Measurements from ENCODE around the gene GIMAP8.

Gene GIMAP8

DNA sequence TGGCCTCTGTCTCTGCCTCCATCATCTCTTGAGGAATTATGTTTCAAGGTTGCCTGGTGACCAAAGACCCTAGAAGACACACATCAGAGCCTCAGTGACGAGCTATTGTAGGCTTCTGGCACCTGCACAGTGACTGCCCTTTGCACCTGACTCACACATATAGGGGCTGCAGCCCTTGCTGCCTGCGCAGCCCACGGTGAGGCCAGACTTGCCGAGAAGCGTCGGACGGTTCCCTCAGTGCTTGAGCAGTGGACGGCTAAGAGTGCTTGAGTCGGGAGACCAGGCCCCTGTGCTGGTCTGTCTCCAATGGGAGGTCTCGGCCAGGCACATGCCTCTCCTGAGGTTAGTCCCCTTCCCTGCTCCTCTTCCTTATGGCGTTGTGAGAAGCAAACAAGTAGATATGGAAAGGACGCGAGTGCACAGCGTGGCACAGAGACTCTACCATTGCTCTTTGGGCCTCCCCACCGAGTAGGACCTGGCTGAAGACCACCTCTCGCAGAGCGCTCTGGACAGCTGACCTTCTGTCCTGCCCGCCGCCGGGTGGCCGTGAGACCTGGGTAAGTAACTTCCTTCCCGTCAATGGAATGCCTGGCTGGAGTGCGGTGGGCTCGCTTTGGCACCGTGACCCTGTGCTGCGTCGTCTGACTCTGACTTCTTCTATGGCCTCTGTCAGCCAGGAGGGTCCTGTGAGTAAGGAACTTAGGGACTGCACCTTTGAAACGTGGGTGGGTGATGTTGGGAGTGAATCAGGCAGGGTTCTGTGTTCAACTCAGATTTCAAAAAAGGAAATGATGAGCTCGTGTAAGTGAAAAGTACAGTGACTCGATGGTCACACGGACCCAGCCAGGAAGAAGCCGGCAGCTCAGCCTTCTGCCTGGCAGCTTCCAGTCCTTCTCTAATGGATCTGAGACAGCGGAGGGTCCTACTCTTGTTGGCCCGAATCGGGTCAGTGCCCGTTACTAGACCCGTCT is 37.6 kb upstream of the GIMAP8 start:
- no peaks in the 10 kb centered on the region for H3K4me1 ChIP-seq (ENCODE audit: control insufficient read depth, insufficient read depth, low read length)
- H3K4me3 ChIP-seq (ENCODE audit: low read depth, low read length), result no peak overlapping the region
- H3K27ac ChIP-seq (ENCODE audit: low read depth, low read length), result no peak overlapping the region
- H3K9me3 ChIP-seq (ENCODE audit: control insufficient read depth, insufficient read depth, low read depth, low read length), result no peaks in the 10 kb centered on the region
- no peaks in the 10 kb centered on the region for H3K27me3 ChIP-seq (ENCODE audit: control insufficient read depth, insufficient read depth, low read length)
- H3K9ac ChIP-seq (ENCODE audit: low read length), result no peak overlapping the region
- H3K36me3 ChIP-seq (ENCODE audit: control insufficient read depth, insufficient read depth, low read length), result peaks cover 24% of the 10 kb centered on the region; the same call in 1 of the 2 replicates

GRCh38 chr7:150413640-150414081 is 36.8 kb upstream of the GIMAP8 start:
- no peaks in the 10 kb centered on the region for H3K9me3 ChIP-seq (ENCODE audit: control insufficient read depth, insufficient read depth, low read depth, low read length)
- no peaks in the 10 kb centered on the region for H3K27me3 ChIP-seq (ENCODE audit: control insufficient read depth, insufficient read depth, low read length)
- no peak overlapping the region for H3K9ac ChIP-seq (ENCODE audit: low read length)
- peaks cover 21% of the 10 kb centered on the region; the same call in 1 of the 2 replicates for H3K36me3 ChIP-seq (ENCODE audit: control insufficient read depth, insufficient read depth, low read length)
- H3K4me3 ChIP-seq (ENCODE audit: low read depth, low read length), result no peak overlapping the region
- H3K4me1 ChIP-seq (ENCODE audit: control insufficient read depth, insufficient read depth, low read length), result no peaks in the 10 kb centered on the region
- no peak overlapping the region for H3K27ac ChIP-seq (ENCODE audit: low read depth, low read length)

DNA sequence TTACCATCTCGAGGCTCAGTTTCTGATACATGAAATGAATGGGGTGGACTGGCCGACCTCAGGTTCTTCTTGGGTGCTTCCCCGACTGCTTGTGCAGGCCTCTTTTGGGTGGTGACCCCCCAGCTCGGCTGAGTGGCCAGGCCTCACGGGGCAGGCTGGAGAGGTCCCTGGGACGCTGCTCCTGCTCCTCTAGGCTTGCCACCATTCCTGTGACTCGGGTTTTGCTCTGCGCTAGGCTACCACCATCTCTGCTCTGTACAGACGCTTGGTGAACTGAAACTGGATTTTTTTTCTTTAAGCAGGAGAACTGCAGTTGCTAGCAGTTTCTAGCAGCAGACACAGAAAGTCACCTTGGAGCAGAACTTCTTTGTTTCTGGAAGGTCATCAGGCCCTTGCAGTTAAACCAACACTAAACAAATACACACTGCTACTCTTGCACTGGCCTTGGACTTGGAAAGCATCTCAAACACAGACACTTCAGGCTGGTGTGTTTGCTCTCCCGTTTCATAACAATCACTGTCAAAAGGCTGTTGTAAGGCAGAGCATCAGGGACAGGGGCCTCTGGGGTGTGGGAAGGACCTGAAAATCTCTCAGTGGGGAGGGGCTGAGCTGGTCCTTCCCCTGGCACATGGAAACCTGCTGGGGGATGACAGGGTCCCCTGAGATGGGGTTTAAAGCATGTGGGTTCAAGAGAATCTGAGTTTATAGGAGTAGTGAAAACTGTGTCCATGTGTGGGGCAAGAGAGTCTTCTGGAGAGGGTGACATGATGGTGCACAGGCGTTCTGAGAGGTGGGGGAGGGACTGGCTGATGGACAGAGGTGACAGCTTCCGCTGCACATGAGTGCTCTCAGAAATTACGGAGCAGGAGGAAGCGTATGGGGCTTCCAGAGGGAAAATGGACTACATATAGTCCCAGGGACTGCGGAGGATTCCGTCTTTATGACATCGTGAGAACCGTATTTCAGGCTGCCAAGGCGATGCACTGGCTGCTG is 35.0 kb upstream of the GIMAP8 start:
- H3K27ac ChIP-seq (ENCODE audit: low read depth, low read length), result no peak overlapping the region
- peaks cover 9% of the 10 kb centered on the region; the same call in 1 of the 2 replicates for H3K36me3 ChIP-seq (ENCODE audit: control insufficient read depth, insufficient read depth, low read length)
- no peaks in the 10 kb centered on the region for H3K9me3 ChIP-seq (ENCODE audit: control insufficient read depth, insufficient read depth, low read depth, low read length)
- H3K4me3 ChIP-seq (ENCODE audit: low read depth, low read length), result no peak overlapping the region
- H3K4me1 ChIP-seq (ENCODE audit: control insufficient read depth, insufficient read depth, low read length), result no peaks in the 10 kb centered on the region
- no peak overlapping the region for H3K9ac ChIP-seq (ENCODE audit: low read length)
- peaks cover 1% of the 10 kb centered on the region; the same call in 1 of the 2 replicates for H3K27me3 ChIP-seq (ENCODE audit: control insufficient read depth, insufficient read depth, low read length)

DNA sequence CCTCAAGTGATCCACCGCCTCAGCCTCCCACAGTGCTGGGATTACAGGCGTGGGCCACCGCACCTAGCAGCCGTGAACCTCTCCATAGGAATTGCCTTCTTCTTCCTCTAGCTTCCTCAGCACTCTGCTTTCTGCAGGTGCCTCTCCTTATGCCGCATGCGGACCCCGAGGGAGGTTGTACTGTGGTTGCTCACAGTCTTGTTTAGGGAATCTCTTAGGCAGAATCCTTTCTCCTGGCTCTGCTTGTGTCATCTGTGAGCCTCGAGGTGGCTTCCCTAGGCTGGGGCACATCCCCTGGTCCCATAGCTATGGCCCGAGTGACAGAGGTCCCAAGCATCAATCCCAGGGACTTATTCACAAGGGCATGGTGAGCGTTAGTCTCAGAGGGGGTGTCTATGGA is 33.2 kb upstream of the GIMAP8 start:
- Histone ChIP-seq H3K9ac (ENCODE audit: low read length) (no peak overlapping the region), H3K4me1 (ENCODE audit: control insufficient read depth, insufficient read depth, low read length) (peaks cover 3% of the 10 kb centered on the region; the same call in 1 of the 2 replicates), H3K27ac (ENCODE audit: low read depth, low read length) (no peak overlapping the region), H3K27me3 (ENCODE audit: control insufficient read depth, insufficient read depth, low read length) (peaks cover 6% of the 10 kb centered on the region; the same call in 1 of the 2 replicates), H3K36me3 (ENCODE audit: control insufficient read depth, insufficient read depth, low read length) (0 out of 2 replicates have a peak, but pooled peaks cover 2% of the 10 kb centered on the region), H3K4me3 (ENCODE audit: low read depth, low read length) (no peak overlapping the region), H3K9me3 (ENCODE audit: control insufficient read depth, insufficient read depth, low read depth, low read length) (no peaks in the 10 kb centered on the region)

- Histone ChIP-seq H3K36me3 (ENCODE audit: control insufficient read depth, insufficient read depth, low read length) (0 out of 2 replicates have a peak, but pooled peaks cover 2% of the 10 kb centered on the region), H3K27me3 (ENCODE audit: control insufficient read depth, insufficient read depth, low read length) (peaks cover 6% of the 10 kb centered on the region; the same call in 1 of the 2 replicates), H3K4me1 (ENCODE audit: control insufficient read depth, insufficient read depth, low read length) (peaks cover 3% of the 10 kb centered on the region; the same call in 1 of the 2 replicates), H3K4me3 (ENCODE audit: low read depth, low read length) (no peak overlapping the region), H3K27ac (ENCODE audit: low read depth, low read length) (no peak overlapping the region), H3K9me3 (ENCODE audit: control insufficient read depth, insufficient read depth, low read depth, low read length) (no peaks in the 10 kb centered on the region), H3K9ac (ENCODE audit: low read length) (no peak overlapping the region)
Observed at GRCh38 chr7:150417863-150418262, 32.6 kb upstream of the GIMAP8 start.

DNA sequence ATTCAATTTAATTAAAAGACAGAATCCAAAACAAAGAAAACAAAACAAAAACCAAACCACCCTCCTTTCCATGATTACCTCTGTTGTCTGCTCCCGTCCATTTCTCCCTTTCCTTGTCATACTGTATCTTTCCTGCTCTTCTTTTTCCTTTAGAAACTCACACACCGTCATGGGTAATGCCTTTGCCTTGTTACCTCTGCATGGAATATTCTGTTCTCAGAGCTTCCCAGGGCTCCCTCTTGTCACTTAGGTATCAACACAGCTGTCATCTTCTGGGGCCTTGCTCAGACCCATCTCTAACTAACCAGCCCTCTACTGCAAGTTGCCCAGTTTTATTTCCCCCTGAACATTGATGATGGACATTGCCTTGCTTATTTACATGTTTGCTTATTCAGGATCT is 30.2 kb upstream of the GIMAP8 start:
- Histone ChIP-seq H3K27me3 (ENCODE audit: control insufficient read depth, insufficient read depth, low read length) (peaks cover 6% of the 10 kb centered on the region; the same call in 1 of the 2 replicates), H3K9me3 (ENCODE audit: control insufficient read depth, insufficient read depth, low read depth, low read length) (no peaks in the 10 kb centered on the region), H3K36me3 (ENCODE audit: control insufficient read depth, insufficient read depth, low read length) (no peaks in the 10 kb centered on the region), H3K4me3 (ENCODE audit: low read depth, low read length) (no peak overlapping the region), H3K9ac (ENCODE audit: low read length) (no peak overlapping the region), H3K27ac (ENCODE audit: low read depth, low read length) (no peak overlapping the region), H3K4me1 (ENCODE audit: control insufficient read depth, insufficient read depth, low read length) (peaks cover 3% of the 10 kb centered on the region; the same call in 1 of the 2 replicates)

DNA sequence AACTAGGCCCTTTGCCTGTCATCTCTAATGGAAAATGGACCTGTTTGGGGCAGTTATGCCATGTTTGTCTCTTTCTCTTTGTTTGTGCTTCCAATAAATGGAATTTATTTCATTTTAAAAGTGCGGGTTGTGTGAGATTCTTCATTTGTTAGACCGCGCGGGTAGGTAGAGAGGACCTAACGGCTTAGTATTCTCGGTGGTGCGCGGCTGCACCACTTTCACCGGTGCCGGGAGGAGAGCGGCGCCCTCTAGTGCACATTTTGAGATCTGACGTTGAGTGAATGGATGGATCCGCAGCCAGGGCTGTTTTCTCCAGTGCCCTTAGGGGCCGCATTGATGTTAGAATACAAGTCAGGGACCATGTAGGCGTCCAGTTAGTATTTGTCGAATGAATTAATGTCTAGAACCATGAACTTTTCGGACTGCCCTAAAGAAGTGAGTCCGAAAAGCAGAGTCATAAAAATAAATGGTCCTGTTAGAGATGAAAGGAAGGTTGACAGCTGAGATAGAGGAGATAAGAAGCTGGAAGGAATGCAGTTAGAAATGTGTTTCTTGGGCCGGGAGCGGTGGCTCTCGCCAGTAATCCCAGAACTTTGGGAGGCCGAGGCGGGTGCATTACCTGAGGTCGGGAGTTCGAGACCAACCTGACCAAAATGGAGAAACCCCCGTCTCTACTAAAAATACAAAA is 29.3 kb upstream of the GIMAP8 start:
- H3K4me1 ChIP-seq (ENCODE audit: control insufficient read depth, insufficient read depth, low read length), result peaks cover 3% of the 10 kb centered on the region; the same call in 1 of the 2 replicates
- H3K36me3 ChIP-seq (ENCODE audit: control insufficient read depth, insufficient read depth, low read length), result no peaks in the 10 kb centered on the region
- peaks cover 6% of the 10 kb centered on the region; the same call in 1 of the 2 replicates for H3K27me3 ChIP-seq (ENCODE audit: control insufficient read depth, insufficient read depth, low read length)
- H3K9ac ChIP-seq (ENCODE audit: low read length), result no peak overlapping the region
- no peaks in the 10 kb centered on the region for H3K9me3 ChIP-seq (ENCODE audit: control insufficient read depth, insufficient read depth, low read depth, low read length)
- H3K4me3 ChIP-seq (ENCODE audit: low read depth, low read length), result no peak overlapping the region
- no peak overlapping the region for H3K27ac ChIP-seq (ENCODE audit: low read depth, low read length)

GRCh38 chr7:150421831-150422230 is 28.6 kb upstream of the GIMAP8 start:
- Histone ChIP-seq H3K27ac (ENCODE audit: low read depth, low read length) (no peak overlapping the region), H3K36me3 (ENCODE audit: control insufficient read depth, insufficient read depth, low read length) (no peaks in the 10 kb centered on the region), H3K4me1 (ENCODE audit: control insufficient read depth, insufficient read depth, low read length) (peaks cover 3% of the 10 kb centered on the region; the same call in 1 of the 2 replicates), H3K9me3 (ENCODE audit: control insufficient read depth, insufficient read depth, low read depth, low read length) (no peaks in the 10 kb centered on the region), H3K4me3 (ENCODE audit: low read depth, low read length) (no peak overlapping the region), H3K27me3 (ENCODE audit: control insufficient read depth, insufficient read depth, low read length) (peaks cover 6% of the 10 kb centered on the region; the same call in 1 of the 2 replicates), H3K9ac (ENCODE audit: low read length) (no peak overlapping the region)

DNA sequence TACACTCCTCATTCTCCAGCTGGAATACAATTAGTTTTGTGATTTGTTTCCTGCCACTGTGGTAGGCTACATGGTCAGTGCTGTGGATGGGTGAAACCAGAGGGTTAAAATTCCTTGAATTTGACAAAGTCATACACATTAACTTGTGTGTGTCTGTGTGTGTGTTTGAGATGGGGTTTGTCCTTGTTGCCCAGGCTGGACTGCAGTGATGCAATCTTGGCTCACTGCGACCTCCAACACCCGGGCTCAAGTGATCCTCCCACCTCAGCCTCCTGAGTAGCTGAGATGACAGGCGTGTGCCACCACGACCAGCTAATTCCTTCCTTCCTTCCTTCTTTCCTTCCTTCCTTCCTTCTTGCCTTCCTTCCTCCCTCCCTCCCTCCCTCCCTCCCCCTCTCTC is 24.8 kb upstream of the GIMAP8 start:
- H3K4me3 ChIP-seq (ENCODE audit: low read depth, low read length), result no peak overlapping the region
- H3K9me3 ChIP-seq (ENCODE audit: control insufficient read depth, insufficient read depth, low read depth, low read length), result no peaks in the 10 kb centered on the region

More for the DNA sequence above, 24.8 kb upstream of the GIMAP8 start:
- H3K27me3 ChIP-seq (ENCODE audit: control insufficient read depth, insufficient read depth, low read length), result peaks cover 9% of the 10 kb centered on the region; the same call in 1 of the 2 replicates
- no peak overlapping the region for H3K27ac ChIP-seq (ENCODE audit: low read depth, low read length)
- peaks cover 29% of the 10 kb centered on the region for H3K4me1 ChIP-seq (ENCODE audit: control insufficient read depth, insufficient read depth, low read length)
- H3K9ac ChIP-seq (ENCODE audit: low read length), result no peak overlapping the region
- H3K36me3 ChIP-seq (ENCODE audit: control insufficient read depth, insufficient read depth, low read length), result no peaks in the 10 kb centered on the region
